Activated effector memory CD4-positive, alpha-beta T cell treated with Interleukin-2 at 50 U/mL for 16 hours (primary cell): ENCODE data around the gene SAE1.

Experiments used
- DNase-seq: peaks from one replicate; pipeline ENCODE4 v3.0.0-alpha.2; 2020

SAE1 gene

DNA sequence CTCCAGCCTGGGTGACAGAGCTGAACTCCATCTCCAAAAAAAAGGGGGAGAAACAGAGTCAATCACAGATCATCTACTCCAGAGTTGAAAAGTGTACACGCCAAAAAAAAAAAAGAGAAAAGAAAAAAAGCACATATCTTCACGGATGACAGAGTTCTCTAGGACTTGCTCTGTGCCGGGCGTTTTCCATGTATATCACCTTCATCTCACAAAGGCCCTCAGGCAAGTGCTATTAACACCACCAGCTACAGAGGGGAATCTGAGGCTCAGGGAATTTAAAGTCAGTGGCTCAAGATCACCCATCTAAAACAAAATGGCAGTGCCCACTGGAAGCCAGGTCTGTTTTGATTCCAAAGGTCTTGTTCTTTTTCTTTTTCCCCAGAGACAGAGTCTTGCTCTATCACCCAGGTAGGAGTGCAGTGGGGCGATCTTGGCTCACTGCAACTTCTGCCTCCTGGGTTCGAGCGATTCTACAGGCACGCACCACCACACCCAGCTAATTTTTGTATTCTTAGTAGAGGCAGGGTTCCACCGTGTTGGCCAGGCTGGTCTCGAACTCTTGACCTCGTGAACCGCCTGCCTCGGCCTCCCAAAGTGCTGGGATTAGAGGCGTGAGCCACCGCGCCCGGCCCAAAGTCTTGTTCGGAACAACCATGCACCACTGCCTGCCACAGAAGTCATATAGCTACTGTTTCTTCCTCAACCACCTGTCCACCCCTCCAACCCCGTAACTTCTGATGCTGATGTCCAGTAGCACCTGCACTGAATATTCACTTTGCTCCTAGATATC, 42.2 kb downstream of the SAE1 start:
- DNase-seq: no peak

DNA sequence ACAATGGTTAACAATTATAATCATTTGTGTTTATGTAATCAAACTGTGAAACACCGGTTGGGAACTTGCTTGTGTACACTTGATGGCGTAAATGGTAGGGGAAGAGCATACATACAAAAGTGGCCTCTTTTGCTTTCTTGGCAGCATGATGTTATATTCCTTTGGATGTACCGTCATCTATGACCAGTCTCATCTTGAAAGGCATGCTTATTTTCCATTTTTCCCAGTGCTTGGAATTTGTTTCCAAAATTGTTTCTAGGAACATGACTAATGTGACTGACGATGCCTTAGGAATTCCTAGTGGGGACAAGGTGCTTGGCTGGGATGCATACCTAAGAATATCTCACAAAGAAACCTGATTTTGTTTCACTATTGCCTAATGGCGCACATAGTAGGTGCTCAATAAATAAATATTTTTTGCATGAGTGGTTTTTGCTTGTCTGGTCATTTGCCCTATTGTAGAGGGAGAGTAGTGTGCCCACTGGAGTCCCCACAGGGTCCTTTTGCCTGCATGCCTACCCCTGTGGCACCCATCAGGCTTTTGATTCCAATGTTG, 45.5 kb downstream of the SAE1 start:
- DNase-seq: no peak

DNA sequence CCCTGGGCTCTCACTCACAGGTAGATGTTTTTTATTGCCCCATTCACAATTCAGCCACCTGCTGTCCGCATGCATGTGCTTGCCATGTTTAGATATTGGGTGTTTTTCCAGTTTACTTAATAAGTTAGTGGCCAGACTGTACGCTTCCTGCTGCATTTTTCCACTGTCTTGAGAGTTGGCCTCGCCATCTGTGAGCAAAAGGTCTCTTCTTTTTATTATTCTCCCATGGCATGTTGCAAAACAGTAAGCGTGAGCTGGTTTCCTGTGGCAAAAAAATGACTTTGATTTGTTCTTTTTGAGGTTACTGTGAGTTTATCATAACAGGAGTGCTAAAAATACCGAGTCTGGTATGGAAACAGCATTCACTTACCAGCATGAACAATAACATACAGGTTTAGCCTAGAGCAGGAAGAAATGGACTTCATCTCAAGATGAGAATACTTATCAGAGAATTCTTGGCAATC, 46.0 kb downstream of the SAE1 start:
- peak; percentile 18 for DNase-seq

DNA sequence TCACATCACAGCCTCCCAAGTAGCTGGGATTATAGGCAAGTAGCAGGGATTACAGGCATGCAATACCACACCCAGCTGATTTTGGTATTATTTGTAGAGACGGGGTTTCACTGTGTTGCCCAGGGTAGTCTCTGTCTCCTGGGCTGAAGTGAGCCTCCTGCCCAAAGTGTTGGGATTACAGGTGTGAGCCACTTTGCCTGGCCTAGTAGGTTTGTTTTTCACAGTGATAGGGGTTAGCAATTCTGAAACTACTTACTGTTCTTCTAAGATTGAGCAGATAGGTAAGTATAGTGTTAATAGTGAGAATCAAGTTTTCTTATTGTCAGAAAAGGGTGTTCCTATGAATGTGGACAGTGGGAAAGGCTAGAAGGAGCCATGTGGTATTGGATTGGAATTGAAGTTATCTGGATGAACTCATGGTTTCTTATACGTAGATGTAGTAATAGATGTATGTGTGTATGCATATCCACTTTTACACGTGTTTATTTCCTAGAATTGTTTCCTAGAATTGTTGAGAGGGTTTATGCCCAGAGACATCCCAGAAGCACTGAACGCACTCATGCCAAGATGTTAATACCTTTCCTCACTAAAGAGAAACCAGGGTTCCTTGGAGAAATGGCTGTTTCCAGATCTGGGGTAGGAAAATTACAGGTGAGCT, 49.1 kb downstream of the SAE1 start:
- no peak for DNase-seq

DNA sequence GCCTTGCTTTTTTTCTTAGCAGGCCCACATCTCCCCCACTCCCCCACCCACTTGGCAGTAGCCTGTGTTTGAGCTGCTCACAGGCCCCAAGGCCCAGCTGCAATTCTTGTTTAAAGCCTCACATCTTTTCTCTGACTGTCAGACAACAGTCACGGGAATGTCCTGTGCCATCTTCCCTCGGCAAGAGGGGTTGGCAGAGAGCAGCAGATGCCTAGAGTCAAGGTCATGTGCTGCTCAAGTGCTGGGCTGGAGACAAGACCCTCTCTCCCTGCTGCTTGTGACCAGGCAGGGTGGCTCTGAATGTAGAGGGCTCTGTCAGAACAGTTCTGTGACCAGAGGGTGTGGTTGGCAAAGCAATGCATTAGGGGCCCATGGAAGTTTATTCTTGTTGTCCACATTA, 53.0 kb downstream of the SAE1 start:
- DNase-seq: no peak

DNA sequence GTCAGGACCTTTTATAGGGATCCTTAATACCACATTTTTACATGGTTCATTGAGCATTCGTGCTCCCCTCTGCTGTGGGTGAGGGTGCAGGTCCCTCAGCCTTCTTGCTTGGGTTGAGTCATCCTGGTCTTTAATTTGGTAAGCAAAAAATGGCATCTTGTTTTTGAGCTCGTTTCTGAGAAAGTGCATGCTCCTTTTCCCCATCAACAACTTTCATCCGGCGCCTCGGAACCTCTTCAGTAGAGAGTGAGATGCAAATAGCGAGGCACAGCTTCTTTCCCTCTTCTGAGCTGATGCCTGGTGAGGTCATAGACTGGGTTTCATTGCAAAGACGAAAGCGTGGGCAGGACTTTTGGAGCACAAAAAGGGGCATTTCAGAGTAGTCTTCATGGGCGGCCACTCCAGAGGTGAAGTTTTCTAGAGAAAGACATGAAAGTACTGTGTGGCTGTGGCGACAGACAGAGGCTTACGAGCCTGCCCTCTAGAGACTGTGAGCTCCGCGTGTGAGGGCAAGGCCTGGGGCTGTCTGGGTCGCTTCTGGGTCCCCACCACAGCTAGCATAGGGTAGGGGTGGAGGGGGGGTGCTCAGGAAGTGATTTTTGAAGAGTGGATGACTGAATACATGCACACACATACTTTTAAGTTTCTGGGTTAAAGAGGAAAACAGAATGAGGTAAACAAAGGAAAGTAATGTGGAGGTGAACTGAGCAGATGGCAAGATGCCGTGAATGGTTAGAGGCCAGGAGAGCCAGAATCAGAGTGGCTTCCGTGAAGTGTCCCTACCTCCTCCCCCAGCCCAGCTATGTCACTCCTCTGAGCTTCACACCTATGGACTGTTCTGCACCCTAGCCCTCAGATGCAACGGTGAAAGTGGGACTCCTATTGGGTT, 56.1 kb downstream of the SAE1 start:
- DNase-seq: peak; percentile 75

DNA sequence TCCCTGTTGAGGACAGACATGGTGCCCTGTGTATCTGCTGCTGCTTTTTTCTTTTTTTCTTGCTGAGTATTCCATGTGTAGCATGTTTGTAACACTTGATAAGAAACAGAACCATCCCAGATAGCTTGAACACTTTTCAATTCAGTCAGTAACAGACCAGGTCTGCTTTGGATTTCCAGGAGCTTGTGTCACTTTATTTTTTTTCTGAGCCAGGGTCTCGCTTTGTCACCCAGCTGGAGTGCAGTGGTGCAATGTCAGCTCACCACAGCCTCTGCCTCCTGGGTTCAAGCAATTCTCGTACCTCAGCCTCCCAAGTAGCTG, 56.7 kb downstream of the SAE1 start:
- no peak for DNase-seq

DNA sequence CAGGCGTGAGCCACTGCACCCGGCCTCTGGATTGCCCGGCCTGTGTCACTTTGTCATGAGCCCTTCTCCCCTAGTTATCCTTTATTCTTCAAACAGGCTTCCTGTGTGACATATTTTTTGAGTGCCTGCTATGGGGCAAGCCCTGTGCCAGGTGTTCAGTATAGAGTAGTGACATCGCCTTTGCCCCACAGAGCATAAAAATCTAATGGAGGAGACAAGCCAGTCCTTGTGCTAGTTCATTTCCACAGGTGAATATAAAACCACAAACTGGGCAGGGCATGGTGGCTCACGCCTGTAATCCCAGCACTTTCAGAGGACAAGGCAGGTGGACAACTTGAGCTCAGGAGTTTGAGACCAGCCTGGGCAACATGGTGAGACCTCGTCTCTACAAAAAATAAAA, 57.2 kb downstream of the SAE1 start:
- no peak for DNase-seq

DNA sequence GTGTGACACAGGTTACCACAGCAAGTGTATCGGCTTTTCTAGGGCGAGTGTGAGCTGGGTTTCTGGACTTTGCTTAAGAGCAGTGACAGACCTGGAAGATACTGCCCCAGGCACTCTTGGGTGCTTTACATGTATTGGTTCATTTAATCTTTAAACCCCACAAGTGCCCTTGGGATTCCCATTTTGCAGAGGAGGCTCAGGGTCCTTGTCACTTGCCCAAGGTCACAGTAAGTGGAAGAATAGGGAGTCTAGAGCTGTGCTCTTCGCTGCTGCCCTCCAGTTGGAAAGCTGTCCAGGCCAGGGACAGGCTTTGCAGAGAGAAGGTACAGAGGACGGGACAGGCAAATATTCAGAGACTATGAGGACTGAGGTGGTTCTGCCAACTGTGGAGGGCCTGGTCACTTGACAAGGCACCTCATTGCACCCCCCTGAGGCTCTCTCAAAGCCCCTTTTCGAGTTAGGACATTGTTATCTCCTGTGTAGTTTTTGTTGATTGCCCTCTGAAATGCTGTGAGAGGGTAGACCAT, 57.9 kb downstream of the SAE1 start:
- DNase-seq: no peak

DNA sequence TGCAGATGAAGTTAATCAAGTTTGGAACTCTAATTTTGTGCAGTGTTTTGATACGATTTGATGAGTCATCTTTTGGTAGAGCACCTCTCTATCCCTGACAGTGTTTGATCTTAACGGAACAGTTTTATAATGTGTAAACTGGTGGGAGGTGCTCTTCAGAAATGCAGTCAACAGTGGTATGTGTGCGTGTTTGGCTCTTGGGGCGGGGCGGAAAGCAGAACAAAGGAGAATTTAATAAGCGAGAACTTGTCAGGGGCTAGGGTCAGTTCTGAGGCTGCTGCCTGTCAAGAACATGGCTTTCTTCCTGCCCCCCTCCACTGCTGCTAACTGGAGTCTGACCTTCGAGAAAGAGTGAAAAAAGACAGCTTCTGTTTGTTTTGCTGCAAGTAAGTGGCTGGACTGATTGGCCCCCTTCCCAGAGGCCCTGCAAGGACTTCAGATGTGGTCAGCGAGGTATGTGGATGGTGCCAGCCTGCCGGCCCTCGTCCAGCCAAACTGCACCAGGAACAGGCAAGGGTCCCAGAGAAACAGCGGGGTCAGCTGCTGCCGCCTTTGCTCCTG, 59.6 kb downstream of the SAE1 start:
- DNase-seq: peak; percentile 54

DNA sequence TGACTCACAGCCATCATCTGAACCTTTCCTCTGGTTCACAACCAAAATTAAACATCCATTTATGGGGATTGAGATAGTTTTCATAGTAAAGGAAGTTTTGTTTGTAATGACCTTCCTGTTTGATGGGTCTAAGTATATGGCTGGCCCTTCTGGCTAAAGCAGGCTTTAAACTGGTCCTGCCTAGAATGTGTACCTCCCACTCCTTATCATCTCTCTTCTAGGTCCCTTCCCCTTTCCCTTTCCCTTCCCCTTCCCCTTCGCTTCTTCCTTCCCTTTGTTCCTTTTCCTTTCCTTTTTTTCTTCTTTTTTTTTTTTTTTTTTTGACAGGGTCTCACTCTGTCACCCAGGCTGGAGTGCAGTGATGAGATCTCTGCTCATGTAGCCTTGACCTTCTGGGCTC, 64.8 kb downstream of the SAE1 start:
- DNase-seq: no peak

DNA sequence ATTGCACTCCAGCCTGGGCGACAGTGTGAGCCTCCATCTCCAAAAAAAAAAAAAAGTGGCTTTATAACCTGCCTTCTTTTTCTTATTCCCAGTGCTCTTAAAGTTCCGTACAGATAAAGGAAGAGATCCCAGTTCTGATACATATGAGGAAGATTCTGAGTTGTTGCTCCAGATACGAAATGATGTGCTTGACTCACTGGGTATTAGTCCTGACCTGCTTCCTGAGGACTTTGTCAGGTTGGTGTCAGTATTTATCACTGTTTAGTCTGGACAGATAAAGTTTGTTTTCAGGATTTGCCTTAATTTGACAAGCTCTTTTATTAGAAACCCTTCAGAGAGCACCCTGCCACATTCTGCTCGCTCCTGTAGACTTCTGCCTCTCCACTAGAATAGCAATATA, 66.5 kb downstream of the SAE1 start:
- no peak for DNase-seq

DNA sequence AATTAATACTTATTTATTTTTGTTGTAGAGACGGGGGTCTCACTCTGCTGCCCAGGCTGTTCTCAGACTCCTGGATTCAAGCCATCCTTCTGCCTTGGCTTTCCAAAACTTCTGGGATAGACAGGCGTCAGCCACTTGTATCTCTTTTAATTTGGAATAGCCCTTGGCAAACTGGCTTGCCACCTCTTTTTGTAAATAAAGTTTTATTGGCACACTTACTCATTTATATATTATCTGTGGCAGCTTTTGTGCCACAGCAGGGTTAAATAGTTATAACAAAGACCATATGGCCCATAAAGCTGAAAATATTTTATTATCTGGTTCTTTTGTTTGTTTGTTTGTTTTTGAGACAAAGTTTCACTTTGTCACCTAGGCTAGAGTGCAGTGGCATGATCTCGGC, 69.9 kb downstream of the SAE1 start:
- DNase-seq: no peak

DNA sequence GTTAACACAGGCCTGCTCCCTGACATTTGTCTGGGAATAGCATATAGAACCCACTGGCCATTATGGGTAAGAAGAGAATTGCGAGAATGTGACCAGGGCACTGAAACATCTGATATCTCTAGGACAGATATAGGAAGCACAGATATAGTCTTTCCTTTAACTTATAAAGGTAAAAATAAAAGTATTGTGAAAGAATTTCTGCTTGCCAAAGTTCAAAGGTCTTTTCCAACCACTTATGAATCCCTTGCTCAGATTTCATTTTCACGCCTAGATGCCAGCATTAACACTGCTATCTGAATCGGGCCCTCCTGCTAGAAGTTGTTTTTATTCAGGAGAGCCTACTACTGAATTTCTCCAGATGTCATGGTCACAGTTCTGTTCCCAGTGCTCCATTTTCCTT, 72.6 kb downstream of the SAE1 start:
- DNase-seq: no peak

DNA sequence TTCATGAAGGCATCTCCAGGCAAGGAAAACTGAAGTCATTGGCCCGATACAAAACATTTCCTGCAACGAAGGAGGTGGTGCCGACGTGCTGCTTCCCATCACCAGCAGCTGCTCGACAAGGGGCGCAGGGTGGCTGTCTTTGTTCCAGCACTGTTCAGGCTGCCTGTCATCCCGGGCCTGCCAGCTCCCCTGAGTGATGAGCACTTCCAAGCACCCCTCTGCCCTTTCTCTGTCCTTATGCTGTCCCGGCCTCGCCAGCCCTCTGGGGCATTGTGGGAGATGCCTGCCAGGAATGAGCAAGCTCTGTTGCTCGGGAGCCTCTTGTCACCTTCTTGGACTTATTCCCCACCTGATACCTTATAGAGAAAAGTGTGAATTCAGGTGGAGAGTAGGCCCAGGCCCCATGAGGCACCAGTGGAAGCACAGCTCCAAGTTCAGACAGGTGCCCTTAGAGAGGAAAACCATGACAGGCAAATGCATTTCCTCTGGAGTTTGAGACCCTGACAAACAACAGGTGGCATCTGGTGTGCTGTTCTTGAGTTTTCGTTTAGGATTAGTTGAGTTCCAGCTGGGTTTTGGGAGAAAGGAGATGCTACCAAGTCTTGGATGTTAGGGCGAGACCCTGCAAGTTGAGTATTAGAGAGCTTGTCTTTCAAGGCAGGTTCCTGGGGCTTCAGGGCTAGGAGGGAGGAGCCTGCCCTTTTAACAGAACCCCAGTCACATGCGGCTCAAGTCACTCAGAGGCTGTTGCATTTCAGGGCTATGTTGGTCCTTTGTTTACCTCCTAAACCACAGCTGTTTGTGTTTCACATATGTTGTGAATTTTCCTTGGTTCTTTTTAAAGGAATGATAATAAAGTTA, 78.9 kb downstream of the SAE1 start:
- DNase-seq: no peak

DNA sequence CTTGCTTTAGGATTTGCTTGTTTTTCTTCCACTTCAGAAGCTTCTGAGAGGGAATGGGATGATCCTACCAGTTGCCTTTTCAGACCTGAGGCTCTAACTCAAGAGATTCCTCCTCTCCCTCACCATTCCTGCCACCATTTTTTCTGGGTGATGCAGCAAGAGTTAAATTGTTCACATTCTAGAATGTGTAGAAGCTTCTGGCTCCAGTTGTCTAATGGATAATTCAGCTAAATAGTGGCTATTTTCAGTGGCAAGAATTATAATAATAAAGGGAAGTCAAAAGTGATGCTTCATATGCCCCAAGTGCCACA, 79.5 kb downstream of the SAE1 start:
- no peak for DNase-seq

DNA sequence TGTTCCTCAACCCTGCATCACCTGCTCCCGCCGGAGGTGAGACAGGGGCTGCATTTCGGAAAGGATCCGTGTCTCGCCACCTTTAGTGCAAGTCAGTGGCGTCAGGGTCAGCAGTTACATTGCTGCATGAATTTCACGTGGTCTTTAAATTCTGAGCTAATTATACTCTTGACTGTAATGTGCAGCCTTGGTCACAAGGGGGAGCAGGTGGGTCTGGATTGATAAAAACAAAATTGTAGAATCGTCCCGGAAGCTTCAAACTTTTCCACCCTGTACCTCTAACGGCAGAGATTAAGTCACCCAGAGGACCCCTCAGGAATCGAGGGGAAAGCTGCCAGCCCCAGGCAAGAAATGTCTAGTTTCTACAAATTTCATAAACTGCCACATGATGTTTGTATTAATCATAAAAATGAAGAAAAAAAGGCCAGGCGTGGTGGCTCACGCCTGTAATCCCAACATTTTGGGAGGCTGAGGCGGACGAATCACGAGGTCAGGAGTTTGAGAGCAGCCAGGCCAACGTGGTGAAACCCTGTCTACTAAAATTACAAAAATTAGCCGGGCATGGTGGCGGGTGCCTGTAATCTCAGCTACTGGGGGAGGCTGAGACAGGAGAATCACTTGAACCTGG, 80.2 kb downstream of the SAE1 start:
- DNase-seq: peak; percentile 57

DNA sequence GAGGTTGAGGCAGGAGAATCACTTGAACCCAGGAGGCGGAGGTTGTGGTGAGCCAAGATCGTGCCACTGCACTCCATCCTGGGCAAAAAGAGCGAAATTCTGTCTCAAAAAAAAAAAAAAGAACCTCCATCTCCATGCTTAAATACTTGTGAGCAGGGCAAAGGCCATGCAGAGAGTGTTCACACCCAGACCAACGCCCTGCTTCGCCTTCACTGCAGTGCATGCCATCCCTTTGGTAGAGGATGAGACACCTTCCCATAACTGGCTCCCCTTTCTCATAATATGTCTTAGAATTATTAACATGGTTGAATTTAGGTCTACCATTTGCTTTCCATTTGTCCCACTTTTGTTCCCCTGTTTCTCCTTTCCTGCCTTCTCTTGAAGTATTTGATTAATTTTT, 84.9 kb downstream of the SAE1 start:
- no peak for DNase-seq

DNA sequence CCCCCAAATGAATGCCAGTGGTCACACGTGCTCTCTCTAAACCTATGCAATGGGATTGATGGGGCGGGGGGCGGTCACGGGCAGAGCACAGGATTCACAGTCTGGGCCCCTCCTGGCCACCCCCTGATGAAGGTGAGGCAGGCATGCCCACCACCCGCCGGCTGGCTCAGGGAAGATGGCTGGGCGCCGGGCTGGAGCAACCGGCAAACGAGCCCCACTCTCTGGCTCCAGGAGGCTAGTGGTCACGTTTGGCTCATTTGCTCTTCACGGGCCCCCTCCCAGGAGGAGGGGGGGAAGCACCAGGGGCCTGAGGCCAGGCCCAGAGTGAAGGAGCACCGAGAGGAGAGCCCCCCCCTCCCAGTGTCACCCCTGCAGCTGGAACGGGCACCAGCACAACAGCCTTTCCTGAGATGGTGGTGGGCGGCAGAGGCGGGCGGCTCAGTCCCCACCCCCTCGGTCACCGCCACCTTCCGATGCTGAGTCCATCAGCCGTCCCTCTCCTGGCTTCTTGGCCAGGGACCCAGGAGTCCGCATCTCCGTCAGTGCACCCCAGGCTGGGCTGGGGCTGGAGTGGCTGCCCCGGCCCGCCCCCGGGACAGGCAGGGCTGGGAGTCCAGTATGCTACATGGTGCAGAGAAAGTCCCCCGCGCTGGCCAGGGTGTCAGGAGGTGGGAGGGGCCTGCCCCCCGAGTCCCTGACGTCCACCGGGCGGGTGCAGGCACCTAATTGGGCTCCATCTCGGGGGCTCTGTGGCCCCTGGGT, 90.6 kb downstream of the SAE1 start:
- no peak for DNase-seq

DNA sequence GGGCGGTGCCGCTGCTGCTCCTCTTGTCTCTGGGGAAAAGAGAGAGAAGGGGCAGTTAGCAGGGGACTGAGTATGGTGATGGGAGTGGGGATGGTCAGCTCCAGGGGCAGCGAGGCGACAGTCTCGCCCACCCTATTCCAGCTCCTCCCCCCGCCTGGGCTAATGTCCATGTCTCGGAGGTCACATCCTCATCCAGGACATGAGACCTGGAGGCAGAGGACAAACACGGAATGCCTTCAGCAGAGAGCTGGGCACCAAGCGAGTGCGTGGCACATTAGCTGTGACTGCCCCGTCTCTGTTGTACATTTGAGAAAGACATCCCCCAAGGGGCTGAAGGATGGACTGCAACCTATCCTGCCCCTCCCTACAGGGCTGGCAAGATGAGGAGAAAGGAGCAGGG, 91.3 kb downstream of the SAE1 start:
- no peak for DNase-seq
